IPS-NIHi7 (cell line): ENCODE measurements around the gene DUSP19.

Experiments used
- DNase-seq: peaks from one replicate; pipeline ENCODE4 v3.0.0; 2012; ENCODE audit warnings: mixed read lengths; ENCODE audit errors: extremely low spot score

The DUSP19 gene

GRCh38 chr2:183068561-183068960 lies 10.0 kb upstream of the DUSP19 start:
- DNase-seq, result no peak

- DNase-seq, result no peak
Observed at GRCh38 chr2:183069174-183069573, 9.4 kb upstream of the DUSP19 start.

- DNase-seq, result peak; percentile 64
Observed at GRCh38 chr2:183070942-183071844, 7.4 kb upstream of the DUSP19 start.

- no peak for DNase-seq
Observed at GRCh38 chr2:183072177-183072576, 6.4 kb upstream of the DUSP19 start.

GRCh38 chr2:183078163-183078463 lies 434 bp upstream of the DUSP19 start:
- peak; percentile 78 for DNase-seq

GRCh38 chr2:183079139-183079775 lies 710 bp downstream of the DUSP19 start:
- no peak for DNase-seq

- DNase-seq, result no peak
Observed at GRCh38 chr2:183081911-183082310, 3.4 kb downstream of the DUSP19 start.

- DNase-seq, result no peak
Observed at GRCh38 chr2:183088061-183088460, 9.5 kb downstream of the DUSP19 start.

- no peak for DNase-seq
Observed at GRCh38 chr2:183089192-183089851, 10.8 kb downstream of the DUSP19 start.

GRCh38 chr2:183091318-183091953 lies 12.9 kb downstream of the DUSP19 start:
- DNase-seq, result no peak

- DNase-seq, result no peak
Observed at GRCh38 chr2:183091954-183092345, 13.4 kb downstream of the DUSP19 start.

- no peak for DNase-seq
Observed at GRCh38 chr2:183093857-183094657, 15.5 kb downstream of the DUSP19 start.

- no peak for DNase-seq
Observed at GRCh38 chr2:183105402-183106134, 27.0 kb downstream of the DUSP19 start.

- DNase-seq, result no peak
Observed at GRCh38 chr2:183112577-183112976, 34.0 kb downstream of the DUSP19 start.

- no peak for DNase-seq
Observed at GRCh38 chr2:183113630-183114029, 35.1 kb downstream of the DUSP19 start.

GRCh38 chr2:183117226-183117625 lies 38.7 kb downstream of the DUSP19 start:
- no peak for DNase-seq

GRCh38 chr2:183123117-183123958 lies 44.8 kb downstream of the DUSP19 start:
- DNase-seq, result no peak

GRCh38 chr2:183123959-183124221 lies 45.3 kb downstream of the DUSP19 start:
- DNase-seq, result no peak

GRCh38 chr2:183124222-183124956 lies 45.8 kb downstream of the DUSP19 start, which contains the start of gene NUP35:
Gene NUP35 (plus strand): TSS chr2:183124443. CDS start chr2:183124458, 15 bp downstream.
- DNase-seq, result peak; percentile 84

- no peak for DNase-seq
Observed at GRCh38 chr2:183124957-183125255, 46.4 kb downstream of the DUSP19 start.
